GM12865 (cell line): ENCODE results near the gene E2F6.
"Not testable (repeated sequence)": the region's sequence is repeated elsewhere in the genome, so short reads cannot be mapped to it uniquely, and the experiment has no call there.

Source experiments
- DNase-seq: peaks from one replicate; pipeline ENCODE4 v3.0.0; 2010; ENCODE audit warnings: low read depth
- H3K4me3 ChIP-seq: 2 replicates; pipeline ENCODE4 v1.5.1; 2011; ENCODE audit warnings: mild to moderate bottlenecking, low read depth, low read length, control low read depth
- CTCF ChIP-seq: IDR thresholded peaks from 2 replicates; pipeline ENCODE4 v1.5.1; 2011; ENCODE audit warnings: low read length, control low read depth, low read depth, inconsistent platforms; ENCODE audit not compliant: insufficient read depth; ENCODE audit errors: missing control alignments

E2F6 gene

GRCh38 chr2:11406958-11407381, 59.0 kb downstream of the E2F6 start:
- DNase-seq: no peak
- no peak overlapping the region for H3K4me3 ChIP-seq
- TF ChIP-seq CTCF: no peak

- DNase-seq: no peak
- H3K4me3 ChIP-seq: no peak overlapping the region
- TF ChIP-seq CTCF: no peak
Observed at GRCh38 chr2:11406267-11406957, 59.5 kb downstream of the E2F6 start.

GRCh38 chr2:11405599-11406266, 60.2 kb downstream of the E2F6 start:
- TF ChIP-seq CTCF: no peak
- DNase-seq: no peak

GRCh38 chr2:11405074-11405406, 60.9 kb downstream of the E2F6 start:
- H3K4me3 ChIP-seq, DNase-seq: not testable (repeated sequence)

More at GRCh38 chr2:11405599-11406266, 60.2 kb downstream of the E2F6 start:
- H3K4me3 ChIP-seq: no peak overlapping the region

GRCh38 chr2:11404376-11405073, 61.4 kb downstream of the E2F6 start:
- no peak overlapping the region for H3K4me3 ChIP-seq
- no peak for TF ChIP-seq CTCF
- DNase-seq: no peak

- no peak overlapping the region for H3K4me3 ChIP-seq
- TF ChIP-seq CTCF: no peak
- no peak for DNase-seq
Observed at GRCh38 chr2:11402436-11402835, 63.5 kb downstream of the E2F6 start.

GRCh38 chr2:11399438-11399762, 66.6 kb downstream of the E2F6 start:
- DNase-seq: no peak
- no peak for TF ChIP-seq CTCF
- H3K4me3 ChIP-seq: no peak overlapping the region
